T-helper 1 cell treated with Interleukin-12 subunit alpha and Interleukin-12 subunit beta and Interleukin-4 antibody, amounts not matched to agents 30 ng/mL and 1 ng/mL, for 36 hours (primary cell): Measurements from ENCODE around the gene TREH. TPM values are rescaled to one million over a fixed set of nuclear protein-coding genes. Genes with fewer than 3 reads are reported as not detected.

Experiments
- intact Hi-C: fragments of 100-400 bp; cut with micrococcal nuclease; formaldehyde crosslinking; loops from one replicate; pipeline ENCODE4 v1.15.1; 2024
- total RNA-seq: library from RNA; stranded (reverse); gene quantifications from 2 replicates; pipeline ENCODE4 v1.2.3, GENCODE V29; 2022

Gene TREH
- total RNA-seq, 1 donor from 2014 or later = not detected

DNA sequence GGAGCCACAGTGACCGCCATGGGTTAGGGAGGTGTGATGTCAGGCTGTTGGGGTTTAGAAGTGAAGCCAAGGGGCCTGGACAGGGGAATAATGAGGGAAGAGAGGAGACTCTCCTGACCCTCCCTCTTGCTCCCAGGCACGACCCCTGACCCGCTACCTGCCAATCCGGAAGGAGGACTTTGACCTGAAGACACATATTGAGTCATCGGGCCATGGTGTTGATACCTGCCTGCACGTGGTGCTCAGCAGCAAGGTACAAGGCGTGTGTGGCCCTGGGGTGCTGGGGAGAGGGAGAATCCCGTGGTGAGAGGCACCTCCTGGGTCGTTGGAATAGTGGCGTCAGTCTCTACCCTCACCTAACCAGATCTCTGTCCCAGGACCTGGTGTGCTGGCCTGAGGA lies 29.5 kb downstream of the TREH start:
- intact Hi-C loops = no loop called here

GRCh38 chr11:118648291-118648690 lies 31.2 kb downstream of the TREH start:
- intact Hi-C loops = no loop called here

DNA sequence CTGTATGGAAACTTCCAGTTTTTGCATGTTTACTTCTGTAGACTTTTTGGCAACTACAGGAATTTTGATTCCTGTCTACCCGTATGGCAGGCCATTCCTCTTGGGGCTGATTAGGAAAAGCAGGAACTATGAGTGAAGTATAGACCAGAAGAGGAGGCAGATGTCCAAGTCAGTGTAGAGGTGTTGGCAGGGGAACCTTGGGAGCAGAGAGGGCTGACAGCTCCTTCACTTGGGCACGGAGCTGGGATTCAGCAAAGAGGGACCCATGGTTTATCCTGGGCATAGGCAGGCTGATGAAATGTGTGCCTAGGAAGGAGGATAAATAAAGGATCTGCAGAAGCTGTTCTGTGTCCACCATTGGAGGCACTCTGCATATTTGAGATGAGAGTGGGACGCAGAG lies 33.1 kb downstream of the TREH start:
- intact Hi-C loops = no loop called here

DNA sequence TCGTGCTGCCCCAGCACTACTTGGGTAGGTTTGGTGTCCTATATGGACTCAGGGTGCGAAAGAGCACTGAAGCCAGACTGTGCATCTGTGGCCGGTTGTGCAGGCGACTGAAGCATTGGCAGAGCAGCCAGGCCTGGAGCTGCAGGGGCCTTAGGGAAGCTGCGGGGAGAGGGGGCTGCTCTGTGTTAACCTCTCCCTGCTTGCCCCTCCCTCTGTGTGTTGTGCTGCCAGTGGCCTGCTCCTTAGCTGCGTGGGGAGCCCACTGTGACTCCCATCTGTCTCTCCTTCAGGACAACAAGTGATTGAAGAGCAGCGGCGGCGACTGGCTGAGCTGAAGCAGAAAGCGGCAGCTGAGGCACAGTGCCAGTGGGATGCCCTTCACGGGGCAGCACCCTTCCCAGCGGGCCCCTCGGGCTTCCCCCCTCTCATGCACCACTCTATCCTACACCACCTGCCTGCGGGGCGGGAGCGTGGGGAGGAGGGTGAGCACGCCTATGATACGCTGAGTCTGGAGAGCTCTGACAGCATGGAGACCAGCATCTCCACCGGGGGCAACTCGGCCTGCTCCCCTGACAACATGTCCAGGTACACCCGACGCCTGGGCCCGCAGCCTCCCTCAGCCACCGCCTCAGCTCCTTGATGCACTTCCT lies 34.3 kb downstream of the TREH start:
- intact Hi-C loops = no loop called here

- intact Hi-C loops = no loop called here
These were observed 35.0 kb downstream of the TREH start for GRCh38 chr11:118644496-118644895.

DNA sequence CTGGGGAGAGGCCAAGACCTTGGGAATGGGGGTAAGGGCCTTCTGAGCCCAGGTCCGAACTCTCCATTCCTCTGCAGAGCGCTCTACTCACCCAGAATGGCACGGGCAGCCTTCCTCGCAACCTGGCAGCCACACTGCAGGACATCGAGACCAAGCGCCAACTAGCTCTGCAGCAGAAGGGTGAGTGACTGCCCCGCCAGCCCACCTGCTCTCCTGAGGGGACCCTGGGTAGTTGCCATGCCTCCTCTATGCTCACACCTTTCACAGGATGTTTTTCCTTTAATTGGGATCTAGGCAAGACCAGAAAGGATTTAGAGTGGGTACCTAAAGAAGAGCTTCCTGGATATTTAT lies 35.5 kb downstream of the TREH start:
- intact Hi-C loops = no loop called here

- intact Hi-C loops = no loop called here
These were observed 36.1 kb downstream of the TREH start for GRCh38 chr11:118643142-118643994.

- intact Hi-C loops = no loop called here
These were observed 37.9 kb downstream of the TREH start for GRCh38 chr11:118641397-118642019.

DNA sequence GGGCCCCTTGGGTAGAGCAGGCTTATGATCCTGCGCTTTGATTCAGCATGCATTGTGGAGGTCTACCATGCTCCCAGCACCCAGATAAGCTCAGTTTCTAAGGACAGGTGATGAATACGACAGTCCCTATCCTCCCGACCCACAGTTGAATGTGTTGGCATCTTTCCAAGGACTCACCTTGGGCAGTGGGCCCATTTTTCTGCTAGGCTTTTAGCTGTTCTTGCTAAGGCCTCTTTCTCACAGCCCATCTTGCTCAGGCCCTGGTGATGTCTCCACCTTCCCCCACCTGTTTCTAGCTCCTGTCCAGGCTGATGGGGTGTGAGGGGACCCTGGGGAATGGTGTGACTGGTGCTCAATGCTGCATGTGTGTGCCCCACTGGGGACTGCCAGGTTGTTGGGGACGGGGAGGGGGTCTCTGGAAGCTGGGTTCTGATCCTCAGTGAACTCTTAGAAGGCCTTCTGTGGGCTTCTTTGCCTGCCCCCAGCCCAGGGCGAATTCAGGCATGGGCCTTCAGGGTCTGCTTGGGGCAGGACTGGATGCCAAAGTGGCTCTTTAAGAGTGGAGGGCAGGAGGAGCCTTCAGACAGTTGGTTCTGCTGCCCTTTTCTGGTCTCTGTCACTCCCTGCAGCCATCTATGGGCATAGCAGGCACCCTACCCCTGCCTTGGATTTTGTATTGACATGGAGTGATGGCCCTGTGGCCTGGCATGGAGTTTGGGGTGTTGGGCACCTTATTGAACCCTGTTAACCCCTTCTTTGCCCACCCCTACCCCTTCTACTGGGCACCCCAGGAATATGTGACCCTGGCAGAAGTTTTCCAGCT lies 38.9 kb downstream of the TREH start:
- intact Hi-C loops = no loop called here

- intact Hi-C loops = no loop called here
These were observed 39.6 kb downstream of the TREH start for GRCh38 chr11:118639899-118640298.

DNA sequence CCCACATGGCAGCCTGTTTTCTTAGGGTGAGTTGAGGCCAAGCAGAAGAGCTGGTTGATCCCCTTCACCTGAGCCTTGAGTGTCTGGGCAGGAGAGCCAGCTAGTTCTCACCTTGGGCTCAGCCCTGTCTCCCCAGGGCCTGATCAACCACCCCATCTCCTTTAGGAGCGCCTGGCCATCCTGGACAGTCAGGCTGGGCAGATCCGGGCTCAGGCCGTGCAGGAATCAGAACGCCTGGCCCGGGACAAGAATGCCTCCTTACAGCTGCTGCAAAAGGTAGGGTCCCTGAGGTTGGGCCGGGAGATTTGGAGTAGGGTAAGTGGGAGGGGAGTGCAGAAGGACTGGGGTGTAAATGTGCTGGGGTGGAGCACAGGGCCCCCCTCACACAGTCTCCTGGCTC lies 40.7 kb downstream of the TREH start:
- intact Hi-C loops = no loop called here

- intact Hi-C loops = no loop called here
These were observed 42.7 kb downstream of the TREH start for GRCh38 chr11:118636569-118637290.

DNA sequence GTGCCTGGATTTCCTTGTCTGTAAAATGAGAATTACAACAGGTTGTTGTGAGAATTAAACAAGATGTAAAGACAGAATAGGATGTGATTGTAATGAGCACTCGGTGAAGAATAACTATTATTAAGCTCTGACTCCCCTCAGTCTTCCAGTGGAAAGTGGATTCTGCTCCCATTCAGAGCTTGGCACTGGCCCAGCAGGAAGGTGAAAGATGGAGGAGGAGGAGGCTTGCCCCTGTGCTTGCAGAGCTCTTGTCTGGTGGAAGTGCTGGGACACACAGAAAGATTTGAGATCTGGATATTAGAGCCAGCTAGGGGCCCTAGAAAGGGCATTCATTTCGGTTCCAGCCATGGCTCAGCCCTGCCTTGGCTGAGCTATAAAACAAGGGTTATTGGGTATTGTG lies 43.8 kb downstream of the TREH start:
- intact Hi-C loops = no loop called here

DNA sequence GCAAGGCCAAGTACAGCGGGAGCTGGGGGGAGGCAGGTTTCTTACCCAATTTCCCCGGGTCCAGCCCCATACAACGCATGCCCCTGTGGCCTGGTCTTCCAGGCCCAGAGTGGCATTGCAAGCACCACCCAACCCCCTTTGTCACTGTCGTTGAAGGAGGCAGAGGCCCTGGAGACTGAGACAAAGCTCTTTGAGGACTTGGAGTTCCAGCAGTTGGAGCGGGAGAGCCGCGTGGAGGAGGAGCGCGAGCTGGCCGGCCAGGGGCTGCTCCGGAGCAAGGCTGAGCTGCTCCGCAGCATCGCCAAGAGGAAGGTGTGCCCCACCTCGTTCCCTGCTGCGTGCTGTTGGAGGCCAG lies 44.2 kb downstream of the TREH start:
- intact Hi-C loops = no loop called here

GRCh38 chr11:118634431-118635236 lies 44.8 kb downstream of the TREH start:
- intact Hi-C loops = no loop called here

DNA sequence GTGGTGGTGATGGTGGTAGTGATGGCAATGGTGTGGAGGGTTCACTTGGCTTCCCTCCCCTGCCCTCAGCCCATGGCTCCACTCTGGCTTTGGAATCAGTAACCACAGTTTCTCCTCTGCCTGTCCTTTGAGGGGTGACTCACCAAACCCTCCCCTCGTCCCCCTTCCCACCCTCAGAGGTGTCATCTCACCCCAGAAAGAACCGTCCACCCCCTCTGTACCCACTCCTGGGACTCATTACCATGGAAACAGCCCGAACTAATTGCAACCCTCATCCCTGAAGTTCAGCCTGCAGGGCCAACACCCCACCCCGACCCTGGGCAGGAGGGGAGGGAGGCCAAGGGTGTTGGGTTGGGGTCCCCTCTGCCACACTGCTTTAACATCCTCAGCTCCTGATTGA lies 45.5 kb downstream of the TREH start:
- intact Hi-C loops = no loop called here

DNA sequence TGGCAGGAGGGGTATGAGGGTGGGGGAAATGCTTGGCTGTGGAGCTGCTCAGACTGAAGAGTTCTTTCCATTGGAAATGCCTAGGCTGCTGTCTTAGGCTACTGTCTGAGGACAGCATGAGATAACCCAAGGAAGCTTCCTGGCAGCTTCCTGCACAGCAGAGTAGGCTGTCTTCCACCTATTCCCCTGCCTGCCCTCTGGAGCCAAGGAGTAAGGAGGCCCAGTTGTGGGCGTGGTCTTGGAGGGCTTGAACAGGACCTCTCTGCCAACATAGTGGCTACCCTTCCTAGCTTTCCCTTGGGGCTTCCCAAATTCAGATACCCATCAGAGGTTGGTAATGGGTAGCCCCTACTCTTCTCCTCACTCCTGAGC lies 46.1 kb downstream of the TREH start:
- intact Hi-C loops = no loop called here

- intact Hi-C loops = no loop called here
These were observed 46.7 kb downstream of the TREH start for GRCh38 chr11:118632577-118633318.

GRCh38 chr11:118631142-118631909 lies 48.1 kb downstream of the TREH start:
- intact Hi-C loops = no loop called here
